H1 (cell line): ENCODE data around the gene GPRASP1. TPM values are rescaled to one million over a fixed set of nuclear protein-coding genes. Genes with fewer than 3 reads are reported as not detected.

ENCODE experiments used
- CTCF ChIA-PET: fragments of 300-600 bp; sonication (Branson Sonifier 250); formaldehyde crosslinking; loops from one replicate; lab custom pipeline; 2021; ENCODE audit not compliant: partially characterized antibody; lab: Charles Lee
- POLR2A ChIA-PET: fragments of 300-600 bp; sonication (Branson Sonifier 250); formaldehyde crosslinking; loops from one replicate; lab custom pipeline; 2021; ENCODE audit warnings: inconsistent platforms; ENCODE audit not compliant: partially characterized antibody; lab: Charles Lee
- DNase-seq, 2 experiments: peaks; one replicate each; pipeline versions ENCODE4 v3.0.0 to v3.0.0-alpha.2; 2010 to 2022; ENCODE audit warnings: low spot score in 2 of 2, low read depth in 1 of 2, mixed read lengths in 1 of 2
- FAIRE-seq: peaks from 2 replicates; lab custom pipeline; 2011; peaks lifted over from hg19 to GRCh38; lab: Jason Lieb, UNC
- H2AFZ ChIP-seq: 2 replicates; pipeline ENCODE4 v1.8.1; 2012; ENCODE audit warnings: low read length, inconsistent platforms
- H2AK5ac ChIP-seq: 2 replicates; pipeline ENCODE4 v1.6.1; 2013; ENCODE audit warnings: low read depth, low read length
- H2BK120ac ChIP-seq: replicated peaks from 2 replicates; pipeline ENCODE3; 2013; ENCODE audit warnings: low read depth, low read length, inconsistent platforms
- H2BK12ac ChIP-seq: 2 replicates; pipeline ENCODE4 v1.6.1; 2013; ENCODE audit warnings: low read depth, low read length
- H2BK15ac ChIP-seq: 2 replicates; pipeline ENCODE4 v1.6.1; 2013; ENCODE audit warnings: low read length
- H2BK20ac ChIP-seq: 2 replicates; pipeline ENCODE4 v1.6.1; 2013; ENCODE audit warnings: low read length
- H2BK5ac ChIP-seq: 2 replicates; pipeline ENCODE4 v1.6.1; 2013; ENCODE audit warnings: low read depth, low read length
- H3K14ac ChIP-seq: 2 replicates; pipeline ENCODE4 v1.6.1; 2013; ENCODE audit warnings: inconsistent platforms; ENCODE audit not compliant: insufficient read length
- H3K18ac ChIP-seq: 2 replicates; pipeline ENCODE4 v1.6.1; 2013; ENCODE audit warnings: low read length; ENCODE audit errors: extremely low read depth
- H3K23ac ChIP-seq: 2 replicates; pipeline ENCODE4 v1.6.1; 2013; ENCODE audit warnings: inconsistent platforms; ENCODE audit not compliant: insufficient read length
- H3K23me2 ChIP-seq: 2 replicates; pipeline ENCODE4 v1.6.1; 2013; ENCODE audit warnings: low read depth, low read length
- H3K27ac ChIP-seq: 2 replicates; pipeline ENCODE4 v1.6.1; 2011; ENCODE audit warnings: low read depth, low read length, inconsistent platforms
- H3K27me3 ChIP-seq, 4 experiments: replicated peaks in 1 of 4; 1 replicate in 1 of 4; 2 replicates in 3 of 4; pipeline versions ENCODE4 v1.6.1 to v1.8.1; 2011 to 2013; ENCODE audit warnings: low read length in 3 of 4, mild to moderate bottlenecking in 3 of 4, inconsistent platforms in 2 of 4, mixed read lengths in 2 of 4, moderate library complexity in 1 of 4; ENCODE audit not compliant: control insufficient read depth in 3 of 4, insufficient read depth in 3 of 4; ENCODE audit errors: extremely low read depth in 1 of 4
- H3K36me3 ChIP-seq, 4 experiments: 2 replicates each; pipeline versions ENCODE4 v1.6.1 to v1.8.1; 2011 to 2013; ENCODE audit warnings: mild to moderate bottlenecking in 4 of 4, low read length in 3 of 4, moderate library complexity in 2 of 4, control low read depth in 1 of 4, inconsistent platforms in 1 of 4; ENCODE audit not compliant: insufficient read depth in 4 of 4, control insufficient read depth in 2 of 4
- H3K4ac ChIP-seq: replicated peaks from 2 replicates; pipeline ENCODE3; 2013; ENCODE audit warnings: low read length, low read depth, mixed read lengths, inconsistent platforms; ENCODE audit not compliant: insufficient read length
- H3K4me1 ChIP-seq, 4 experiments: replicated peaks in 1 of 4; 1 replicate in 1 of 4; 2 replicates in 3 of 4; pipeline versions ENCODE4 v1.6.1 to v1.8.1; 2011 to 2013; ENCODE audit warnings: low read length in 3 of 4, inconsistent platforms in 2 of 4, mixed read lengths in 1 of 4; ENCODE audit not compliant: insufficient read depth in 4 of 4, control insufficient read depth in 3 of 4
- H3K4me2 ChIP-seq, 2 experiments: 2 replicates each; pipeline versions ENCODE4 v1.6.1 to v1.8.1; 2011 to 2013; ENCODE audit warnings: low read depth in 2 of 2, low read length in 2 of 2, control low read depth in 1 of 2, inconsistent platforms in 1 of 2, mild to moderate bottlenecking in 1 of 2; ENCODE audit not compliant: insufficient read depth in 1 of 2
- H3K4me3 ChIP-seq, 4 experiments: fragments of 200-600, 300-600 bp in 1 of 4; sonication (generic), shearing (Covaris generic), sonication (Bioruptor Twin) in 1 of 4; 2 replicates each; pipeline versions ENCODE4 v1.5.1 to v1.8.1; 2011 to 2016; ENCODE audit warnings: low read length in 4 of 4, low read depth in 3 of 4, control low read depth in 2 of 4, inconsistent platforms in 2 of 4, mild to moderate bottlenecking in 2 of 4, mixed read lengths in 1 of 4, moderate library complexity in 1 of 4; ENCODE audit not compliant: insufficient read depth in 2 of 4; ENCODE audit errors: extremely low read depth in 1 of 4
- H3K56ac ChIP-seq: replicated peaks from 2 replicates; pipeline ENCODE3; 2013; ENCODE audit warnings: low read depth, mild to moderate bottlenecking, mixed read lengths, low read length, inconsistent platforms; ENCODE audit not compliant: insufficient read length
- H3K79me1 ChIP-seq: 2 replicates; pipeline ENCODE4 v1.6.1; 2013; ENCODE audit warnings: low read depth, low read length, control low read depth
- H3K79me2 ChIP-seq, 2 experiments: 2 replicates each; pipeline versions ENCODE4 v1.6.1 to v1.8.1; 2012 to 2013; ENCODE audit warnings: low read length in 2 of 2, mild to moderate bottlenecking in 2 of 2, inconsistent platforms in 1 of 2; ENCODE audit not compliant: insufficient read depth in 2 of 2, control insufficient read depth in 1 of 2
- H3K9ac ChIP-seq, 4 experiments: replicated peaks in 1 of 4; 1 replicate in 1 of 4; 2 replicates in 3 of 4; pipeline versions ENCODE4 v1.6.1 to v1.8.1; 2011 to 2013; ENCODE audit warnings: low read depth in 3 of 4, low read length in 3 of 4, control low read depth in 2 of 4, mild to moderate bottlenecking in 2 of 4, moderate library complexity in 2 of 4, inconsistent platforms in 1 of 4; ENCODE audit errors: extremely low read depth in 1 of 4
- H3K9me3 ChIP-seq, 2 experiments: 2 replicates each; pipeline versions ENCODE4 v1.6.1 to v1.8.1; 2012 to 2013; ENCODE audit warnings: mild to moderate bottlenecking in 2 of 2, moderate library complexity in 2 of 2, control low read depth in 1 of 2, inconsistent platforms in 1 of 2, low read depth in 1 of 2, low read length in 1 of 2, mixed read lengths in 1 of 2; ENCODE audit not compliant: insufficient read depth in 2 of 2
- H4K20me1 ChIP-seq, 2 experiments: replicated peaks in 1 of 2; 2 replicates each; pipeline versions ENCODE3 to v1.8.1; 2011 to 2013; ENCODE audit warnings: inconsistent platforms in 2 of 2, low read length in 2 of 2, mild to moderate bottlenecking in 1 of 2; ENCODE audit not compliant: insufficient read depth in 2 of 2, control insufficient read depth in 1 of 2
- H4K5ac ChIP-seq: 2 replicates; pipeline ENCODE4 v1.6.1; 2013; ENCODE audit warnings: low read length, low read depth, mixed read lengths, inconsistent platforms; ENCODE audit not compliant: insufficient read length
- H4K8ac ChIP-seq: 2 replicates; pipeline ENCODE4 v1.8.0; 2013; ENCODE audit warnings: mild to moderate bottlenecking, moderate library complexity, low read length, inconsistent platforms; ENCODE audit not compliant: insufficient read depth; ENCODE audit errors: extremely low read depth
- H4K91ac ChIP-seq: replicated peaks from 2 replicates; pipeline ENCODE3; 2013; ENCODE audit warnings: low read length, mixed read lengths, inconsistent platforms; ENCODE audit not compliant: insufficient read length
- CHD1 ChIP-seq: IDR thresholded peaks from 2 replicates; pipeline ENCODE4 v1.6.1; 2012; ENCODE audit warnings: low read depth, low read length, improper control_type of control experiment
- PHF8 ChIP-seq: fragments of 200-600 bp; sonication (generic); conservative IDR thresholded peaks from 2 replicates; pipeline ENCODE4 v1.7.1; 2012; ENCODE audit warnings: low read depth, mild to moderate bottlenecking, inconsistent platforms, low read length, moderate library complexity
- SUZ12 ChIP-seq: fragments of 200-600 bp; sonication (generic); IDR thresholded peaks from 2 replicates; pipeline ENCODE4 v1.6.1; 2012; ENCODE audit warnings: mild to moderate bottlenecking, inconsistent platforms, low read length, moderate library complexity, mixed read lengths
- WGBS, 2 experiments: shearing (Covaris generic) in 1 of 2; methylation state at CpG; one replicate each; pipeline versions ENCODE4 v1.1.6 to v1.1.7; 2013 to 2015; ENCODE audit warnings: low lambda C conversion rate in 2 of 2, mixed read lengths in 2 of 2, inconsistent platforms in 1 of 2, low coverage in 1 of 2, missing lambda C conversion rate in 1 of 2; ENCODE audit not compliant: insufficient replicate concordance in 2 of 2, insufficient coverage in 1 of 2, insufficient read length in 1 of 2; ENCODE audit errors: extremely low coverage in 1 of 2, missing lambda C conversion rate in 1 of 2; 5-methylcytosine and 5-hydroxymethylcytosine counted together
- polyA plus RNA-seq, 7 experiments: library from polyadenylated mRNA; depleted of rRNA in 3 of 7; stranded (reverse) in 5 of 7; unstranded in 2 of 7; fragments of >200 nt in 5 of 7; fragments of 200-250 nt in 2 of 7; gene quantifications; 1 replicate in 5 of 7; 2 replicates in 1 of 7; 4 replicates in 1 of 7; pipeline versions ENCODE4 v1.2.1 to v1.2.3, GENCODE V29; 2011 to 2013; ENCODE audit warnings: missing spikeins in 2 of 7, mixed read lengths in 2 of 7
- total RNA-seq: library from RNA; stranded (reverse); fragmentation: NEBNext Ultra II Directional; extraction: Animal tissue kit (Norgen Biotek cat#: 25700); gene quantifications from 2 replicates; pipeline ENCODE4 v1.2.1, GENCODE V29; 2021
- TF ChIP-seq, protein P1 (sequence below): IDR thresholded peaks from 2 replicates; pipeline ENCODE4 v1.6.1; 2012; ENCODE audit warnings: inconsistent platforms

The GPRASP1 gene
- total and polyA plus RNA-seq, 2 of the 8 experiments (the other 6 are each of a cell fraction or from before 2014, with no cell fraction given) = 0.65 to 2.0 TPM

GRCh38 chrX:102624105-102624504, 27.2 kb upstream of the GPRASP1 start:
- WGBS, 2 experiments = 88% methylated on average over 5 of the region's 6 CpGs; no CpG with 5 or more reads in 1 of the 2 experiments
- Histone ChIP-seq H3K27ac (no peak overlapping the region), H3K56ac (no peak overlapping the region), H3K79me2 (no peaks in the 10 kb centered on the region; a peak in 1 of 4 replicates), H3K18ac (no peak overlapping the region), H3K23ac (no peak overlapping the region), H4K91ac (no peak overlapping the region), H2BK15ac (no peak overlapping the region), H3K9me3 (no peaks in the 10 kb centered on the region), H3K4ac (no peak overlapping the region), H2BK5ac (no peak overlapping the region), H3K79me1 (no peaks in the 10 kb centered on the region), H3K4me2 (no peak overlapping the region), H4K20me1 (no peaks in the 10 kb centered on the region), H3K14ac (no peak overlapping the region), H3K27me3 (no peaks in the 10 kb centered on the region), H2BK120ac (no peak overlapping the region), H3K4me1 (no peaks in the 10 kb centered on the region), H4K8ac (no peak overlapping the region), H2AFZ (no peak overlapping the region), H3K23me2 (no peaks in the 10 kb centered on the region), H2BK20ac (no peak overlapping the region), H3K36me3 (no peaks in the 10 kb centered on the region; a peak in 1 of 8 replicates), H3K9ac (no peak overlapping the region), H4K5ac (no peak overlapping the region), H2AK5ac (no peak overlapping the region), H3K4me3 (no peak overlapping the region), H2BK12ac (no peak overlapping the region)
- ChIA-PET CTCF (no interaction called here), POLR2A (no interaction called here)
- DNase-seq (no peak), FAIRE-seq (no peak)
- TF ChIP-seq CHD1 (no peak), PHF8 (no peak), SUZ12 (no peak)
- TF ChIP-seq, protein P1, sequence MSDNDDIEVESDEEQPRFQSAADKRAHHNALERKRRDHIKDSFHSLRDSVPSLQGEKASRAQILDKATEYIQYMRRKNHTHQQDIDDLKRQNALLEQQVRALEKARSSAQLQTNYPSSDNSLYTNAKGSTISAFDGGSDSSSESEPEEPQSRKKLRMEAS = no peak
